GM18868 (cell line): Measurements from ENCODE around the gene KIF12.

Experiments used
- ATAC-seq: cut with Tn5 transposase; IDR thresholded peaks from one replicate; pipeline ENCODE4 v1.9.1; 2021; ENCODE audit warnings: mild to moderate bottlenecking, moderate library complexity; ENCODE audit not compliant: unreplicated experiment

Gene KIF12

GRCh38 chr9:114107286-114108001, 8.4 kb upstream of the KIF12 start:
- no peak for ATAC-seq

DNA sequence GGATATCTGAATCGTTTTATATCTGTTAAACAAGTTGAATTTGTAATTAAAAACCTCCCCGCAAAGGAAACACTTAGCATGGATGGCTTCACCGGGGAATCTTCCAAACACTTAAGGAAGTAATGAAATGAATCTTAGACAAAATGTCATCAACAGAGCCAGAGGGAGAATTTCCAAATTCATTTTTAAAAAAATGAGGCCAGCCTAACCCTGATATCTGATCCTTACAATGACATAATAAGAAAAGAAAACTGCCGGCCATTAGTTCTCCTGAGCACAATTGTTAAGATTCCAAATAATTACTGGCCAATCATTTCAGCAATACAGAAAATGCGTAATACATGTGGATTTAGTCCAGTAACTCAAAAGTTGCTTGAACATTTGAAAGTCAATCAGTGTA, 6.1 kb upstream of the KIF12 start:
- ATAC-seq = no peak

DNA sequence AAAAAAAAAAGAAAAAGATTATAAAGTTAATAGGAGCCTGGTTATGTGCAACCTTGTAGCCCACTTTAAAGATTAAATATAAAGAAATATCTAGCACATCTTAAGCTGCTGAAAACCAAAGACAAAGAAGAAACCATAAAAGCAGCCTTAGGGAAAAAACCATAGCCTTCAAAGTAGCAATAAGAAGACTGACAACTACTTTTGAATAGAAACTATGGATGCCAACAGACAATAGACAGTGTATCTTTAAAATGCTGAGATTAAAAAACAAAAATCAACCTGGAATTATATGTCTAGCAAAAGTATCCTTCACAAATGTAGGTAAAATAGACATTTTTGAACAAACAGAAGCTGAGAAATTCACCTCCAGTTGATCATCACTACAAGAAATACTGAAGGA, 3.4 kb upstream of the KIF12 start:
- ATAC-seq = no peak

DNA sequence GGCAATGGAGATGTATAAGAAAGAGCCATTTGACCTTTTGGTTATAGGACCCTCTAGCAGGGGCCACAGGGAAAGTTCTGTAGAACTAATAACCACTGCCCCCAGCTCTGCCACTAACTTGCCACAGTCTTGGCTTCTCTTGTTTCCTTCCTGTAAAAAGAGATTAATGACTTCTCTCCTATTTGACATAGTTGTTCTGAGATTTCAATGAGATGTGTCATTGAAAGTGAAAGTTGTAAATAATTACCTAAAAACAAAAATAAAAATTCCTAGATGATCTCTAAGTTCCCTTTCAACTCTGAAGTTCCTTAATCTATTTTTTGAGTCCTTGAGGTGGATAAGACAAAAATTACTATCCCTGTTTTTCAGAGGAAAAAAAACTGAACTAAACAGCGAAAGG, 1.4 kb upstream of the KIF12 start:
- ATAC-seq = no peak

DNA sequence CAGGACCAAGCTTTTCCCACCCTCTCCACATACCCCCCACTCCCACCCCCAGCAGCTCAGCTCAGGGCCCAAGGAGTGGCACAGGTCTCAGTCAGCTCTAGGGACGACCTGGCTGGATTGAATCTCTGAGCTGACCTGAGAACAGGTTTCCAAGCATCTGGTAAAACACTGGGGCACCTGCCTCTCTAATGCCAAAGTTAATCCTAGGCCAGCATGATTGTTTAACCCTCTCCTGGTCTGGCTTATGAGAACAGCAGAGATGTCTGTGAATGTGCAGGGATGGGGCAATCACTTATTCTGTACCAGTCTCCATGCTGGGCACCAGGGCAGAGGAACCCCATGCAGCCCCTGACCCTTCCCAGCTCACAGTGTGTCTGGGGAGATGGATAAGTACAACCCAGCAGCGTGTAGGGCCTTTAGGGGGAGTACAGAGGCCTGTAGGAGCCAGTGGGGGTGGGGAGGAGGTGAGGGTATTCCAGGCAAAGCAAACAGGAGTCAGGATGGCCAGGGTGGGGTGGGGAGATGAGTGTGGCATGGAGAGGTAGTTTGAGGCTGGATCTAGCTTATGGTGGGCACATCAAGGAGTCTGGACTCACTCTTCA, 678 bp upstream of the KIF12 start:
- ATAC-seq = no peak

DNA sequence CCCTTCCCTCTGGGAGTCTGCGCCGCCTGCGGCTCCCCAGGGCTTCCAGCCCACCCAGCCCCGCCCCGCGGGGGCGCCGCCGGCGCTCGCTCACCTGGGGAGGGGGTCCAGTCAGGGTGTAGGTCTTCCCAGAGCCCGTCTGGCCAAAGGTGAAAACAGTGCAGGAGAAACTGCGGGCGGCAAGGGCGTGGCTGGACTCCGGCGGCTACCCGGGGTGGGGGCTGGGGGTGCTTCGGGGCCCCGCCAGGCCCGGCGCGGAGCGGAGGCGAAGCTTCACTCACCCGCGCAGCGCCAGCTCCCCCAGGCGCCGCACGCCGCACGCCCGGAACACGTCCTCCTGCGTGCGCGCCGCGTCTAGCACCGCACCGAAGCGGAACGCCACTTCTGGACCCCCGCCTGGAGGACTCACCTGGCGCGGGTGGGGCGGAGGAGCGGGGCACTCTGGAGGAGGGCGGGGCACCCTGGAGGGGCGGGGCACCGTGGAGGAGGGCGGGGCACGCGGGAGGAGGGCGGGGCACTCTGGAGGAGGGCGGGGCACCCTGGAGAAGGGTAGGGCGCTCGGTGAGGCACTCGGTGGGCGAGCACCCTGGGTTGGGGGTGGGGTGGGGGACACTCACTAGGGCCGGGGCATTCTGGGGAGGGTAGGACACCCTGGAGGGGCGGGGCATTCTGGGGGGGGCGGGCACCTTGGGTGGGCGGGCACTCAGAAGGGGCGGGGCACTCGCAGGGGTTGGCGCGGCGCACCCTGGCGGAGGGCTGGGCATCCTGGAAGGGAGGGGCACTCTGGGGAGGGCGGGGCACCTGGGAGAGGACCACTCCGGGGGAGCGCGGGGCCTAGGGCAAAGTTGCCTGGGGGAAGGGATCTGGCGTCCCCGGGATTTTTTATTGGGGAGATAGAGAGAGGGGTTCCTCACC, 814 bp downstream of the KIF12 start:
- ATAC-seq = no peak

- no peak for ATAC-seq
These were observed 1.5 kb downstream of the KIF12 start for GRCh38 chr9:114097613-114098020.

GRCh38 chr9:114096866-114097612, 2.1 kb downstream of the KIF12 start:
- no peak for ATAC-seq

- ATAC-seq = no peak
These were observed 3.0 kb downstream of the KIF12 start for GRCh38 chr9:114096041-114096511.

DNA sequence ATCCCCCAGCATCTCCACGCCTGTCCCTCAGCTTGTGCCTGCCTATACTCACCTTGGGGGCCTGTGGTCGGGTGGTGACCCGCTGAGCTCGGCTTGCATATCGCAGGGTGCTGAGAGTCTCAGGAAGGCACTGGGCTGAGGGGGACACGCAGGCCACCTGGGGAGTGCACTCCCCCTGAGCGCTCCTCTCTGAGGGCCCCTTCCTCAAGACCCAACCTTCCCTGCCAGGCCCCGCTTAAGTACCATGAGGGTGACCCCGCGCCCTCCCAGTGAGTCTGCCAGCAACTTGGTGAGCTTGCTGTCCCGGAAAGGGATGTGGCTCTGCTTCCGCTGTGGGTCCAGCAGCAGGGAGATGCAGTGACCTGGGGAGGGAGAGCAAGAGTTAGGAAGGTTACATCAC, 4.1 kb downstream of the KIF12 start:
- no peak for ATAC-seq

DNA sequence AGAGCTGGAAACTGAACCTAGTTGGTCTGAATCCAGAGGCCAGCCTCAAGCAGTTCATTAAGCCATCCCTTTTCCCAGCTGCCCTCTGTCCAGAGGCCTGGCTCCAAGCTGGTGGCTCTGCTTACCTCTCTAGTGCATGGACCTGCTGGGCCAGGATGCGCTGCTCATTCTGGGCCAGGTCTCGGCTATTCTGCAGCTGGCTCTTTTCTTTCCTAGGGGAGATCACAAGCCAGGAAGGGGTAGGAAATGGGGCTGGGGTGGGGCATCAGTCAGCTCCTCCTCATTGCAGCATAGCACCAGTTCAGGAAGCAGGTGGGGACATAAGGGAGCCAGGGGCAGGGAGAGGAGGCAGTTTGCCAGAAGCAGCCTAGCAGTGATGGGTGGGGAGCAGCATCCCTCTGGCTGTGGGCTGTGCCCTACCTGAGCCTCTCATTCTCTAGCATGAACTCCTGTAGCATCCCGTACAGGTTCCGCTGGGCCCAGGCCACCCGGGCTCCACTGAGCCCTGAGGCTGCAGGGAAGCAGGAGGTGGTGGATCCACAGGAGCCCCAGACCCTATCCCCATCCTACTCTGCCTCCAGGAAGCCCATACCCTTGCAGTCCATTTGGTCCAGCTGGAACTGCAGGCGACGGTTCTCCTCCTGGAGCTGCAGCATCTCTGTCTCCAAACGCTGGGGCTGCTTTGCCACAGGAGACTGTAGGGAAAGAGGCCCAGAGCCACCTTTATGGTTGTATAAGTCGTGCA, 5.2 kb downstream of the KIF12 start:
- ATAC-seq = no peak

- no peak for ATAC-seq
These were observed 6.0 kb downstream of the KIF12 start for GRCh38 chr9:114093031-114093471.

DNA sequence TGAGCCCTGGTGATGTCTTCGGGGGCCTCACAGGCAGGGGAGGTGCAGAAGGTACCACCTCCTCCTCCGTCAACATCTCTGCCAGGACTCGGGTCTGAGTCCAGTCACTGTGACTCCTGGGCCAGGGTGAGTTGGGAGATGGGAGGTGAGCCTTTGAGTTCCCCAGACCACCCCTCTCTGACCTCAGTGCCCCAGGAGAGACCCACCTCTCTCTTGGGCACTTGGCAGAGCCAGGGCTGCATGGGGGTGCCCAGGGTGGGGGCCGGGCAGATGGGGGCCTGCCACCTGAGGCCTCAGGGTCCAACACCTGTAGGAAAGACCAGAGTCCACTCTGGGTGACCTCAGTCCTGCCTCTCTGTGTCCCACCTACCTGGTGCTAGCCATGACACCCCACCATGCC, 6.8 kb downstream of the KIF12 start:
- ATAC-seq = no peak

- ATAC-seq = no peak
These were observed 7.4 kb downstream of the KIF12 start for GRCh38 chr9:114091711-114092110.

DNA sequence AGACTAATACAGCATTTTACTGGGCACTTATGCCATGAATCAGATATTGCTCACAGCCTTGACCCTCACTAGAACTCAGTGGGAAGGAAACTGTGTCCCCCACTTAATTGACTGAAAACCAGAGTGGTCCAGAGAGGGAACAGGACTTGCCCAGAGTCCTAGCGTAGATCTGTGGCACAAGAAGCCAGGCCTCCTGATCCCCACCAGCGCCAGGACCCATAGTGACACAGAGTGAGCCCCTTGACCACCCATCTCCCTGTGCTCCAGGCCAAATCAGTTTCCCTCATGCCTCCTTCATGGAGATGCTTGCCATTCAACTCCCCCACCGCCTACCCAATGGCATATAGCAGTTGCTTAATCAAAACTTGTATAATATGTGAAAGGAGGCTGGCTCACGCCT, 8.3 kb downstream of the KIF12 start:
- no peak for ATAC-seq

DNA sequence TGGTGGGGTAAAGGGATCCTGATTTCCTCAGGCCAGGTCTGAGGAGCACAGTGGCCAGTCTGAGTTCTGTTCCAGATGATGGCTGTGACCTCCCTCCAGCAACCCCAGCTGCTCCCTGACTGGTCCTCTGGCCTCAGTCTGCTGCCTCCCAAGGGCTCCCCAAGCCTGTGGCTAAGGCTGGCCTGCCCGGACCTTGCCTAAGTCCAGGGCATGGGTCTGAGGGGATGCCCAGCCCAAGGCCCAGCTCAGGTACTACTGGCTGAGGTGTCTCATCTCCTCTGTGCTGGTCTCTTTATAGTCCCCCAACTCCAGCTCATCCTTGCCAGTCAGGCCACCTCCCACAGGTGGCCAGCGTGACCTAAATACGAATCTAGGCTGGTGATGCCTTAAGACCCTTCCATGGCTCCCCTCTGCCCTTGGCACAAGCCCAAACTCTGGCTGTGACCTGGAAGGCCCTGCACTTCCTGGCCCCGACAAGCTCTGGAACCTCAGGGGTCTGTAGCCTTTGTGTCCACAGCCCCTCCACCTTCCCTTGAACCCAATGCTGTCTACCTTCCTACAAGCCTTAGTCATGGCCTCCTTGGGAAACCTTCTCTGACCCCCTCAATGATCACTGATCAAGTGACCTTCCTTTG, 9.8 kb downstream of the KIF12 start:
- ATAC-seq = no peak

GRCh38 chr9:114088571-114089170, 10.4 kb downstream of the KIF12 start:
- no peak for ATAC-seq

DNA sequence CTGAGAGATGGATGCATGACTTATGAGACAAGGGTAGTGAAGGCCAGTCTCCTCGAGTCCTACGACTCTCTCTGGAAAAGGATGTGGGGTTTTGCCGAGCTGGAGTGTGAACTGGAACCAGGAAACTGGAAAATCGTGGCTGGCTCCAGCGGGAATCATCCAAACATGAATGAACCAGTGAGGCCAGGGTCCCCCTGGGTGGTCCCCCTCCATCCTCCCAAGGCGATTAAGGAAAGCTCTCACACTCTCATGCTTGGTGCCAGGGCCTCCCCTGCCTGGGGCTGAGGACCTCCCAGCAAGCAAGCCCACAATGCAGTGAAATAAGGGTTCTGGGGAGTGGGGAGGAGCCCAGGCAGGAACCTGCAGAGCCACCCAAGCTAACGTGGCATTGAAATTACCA, 11.4 kb downstream of the KIF12 start:
- ATAC-seq = no peak

DNA sequence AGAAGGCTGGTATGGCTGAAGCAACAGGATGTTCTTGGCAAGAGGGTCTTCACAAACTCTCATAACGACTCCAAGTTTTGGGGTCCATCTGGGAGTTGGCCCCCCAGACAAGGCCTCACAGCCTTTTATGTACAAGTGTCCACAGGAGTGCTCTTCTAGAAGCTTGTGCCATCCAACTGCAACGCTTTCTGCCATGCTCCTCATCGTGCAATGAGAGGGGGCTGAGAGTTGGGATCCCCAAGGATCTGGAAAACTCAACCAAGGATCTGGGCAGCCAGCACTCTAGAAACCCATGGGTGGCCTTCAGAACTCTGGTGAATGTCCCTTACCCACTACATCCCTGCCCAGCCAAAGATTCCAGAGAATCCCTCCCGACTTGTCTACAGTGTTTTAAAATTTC, 12.5 kb downstream of the KIF12 start:
- ATAC-seq = no peak
